Adrenal gland (tissue), 12 donors: Measurements from ENCODE around the gene EML1. TPM values are rescaled to one million over a fixed set of nuclear protein-coding genes. Genes with fewer than 3 reads are reported as not detected.

ENCODE experiments used
- DNase-seq, 7 donors: peaks; one replicate each; pipeline ENCODE4 v3.0.0-alpha.2; 2019 to 2020
- H3K27ac ChIP-seq, 5 donors: fragments of 200-600 bp; sonication (generic) in 4 of 5; 1 replicate in 3 of 5; 2 replicates in 2 of 5; pipeline versions ENCODE4 v1.5.1 to v1.8.0; 2016 to 2020; ENCODE audit warnings: mild to moderate bottlenecking in 1 of 5
- H3K27me3 ChIP-seq: fragments of 200-600 bp; 2 replicates; pipeline ENCODE4 v1.8.0; 2021
- H3K36me3 ChIP-seq, 2 donors: fragments of 200-600 bp; replicated peaks in 1 of 2; 1 replicate in 1 of 2; 2 replicates in 1 of 2; pipeline versions ENCODE4 v1.5.1 to v1.8.0; 2018 to 2022
- H3K4me1 ChIP-seq, 2 donors: fragments of 200-600 bp; replicated peaks in 1 of 2; 1 replicate in 1 of 2; 2 replicates in 1 of 2; pipeline versions ENCODE4 v1.5.1 to v1.8.0; 2018 to 2021
- H3K4me3 ChIP-seq, 4 donors: fragments of 200-600 bp; sonication (generic) in 3 of 4; one replicate each; pipeline ENCODE4 v1.5.1; 2016 to 2018
- H3K9me3 ChIP-seq, 3 donors: fragments of 200-600 bp; sonication (generic) in 1 of 3; replicated peaks in 1 of 3; 1 replicate in 2 of 3; 2 replicates in 1 of 3; pipeline versions ENCODE4 v1.5.1 to v1.8.0; 2016 to 2021
- CTCF ChIP-seq, 6 experiments: fragments of 450-650 bp in 4 of 6; fragments of 200-600 bp in 2 of 6; sonication (generic) in 1 of 6; IDR thresholded peaks; 1 replicate in 5 of 6; 2 replicates in 1 of 6; pipeline versions ENCODE4 v1.5.1 to v1.8.0; 2016 to 2021; ENCODE audit warnings: antibody characterized with exemption in 6 of 6, mild to moderate bottlenecking in 2 of 6, moderate library complexity in 1 of 6
- POLR2A ChIP-seq, 2 donors: fragments of 450-650 bp; IDR thresholded peaks; one replicate each; pipeline ENCODE4 v1.6.1; 2017; ENCODE audit warnings: antibody characterized with exemption in 2 of 2, mild to moderate bottlenecking in 2 of 2, moderate library complexity in 1 of 2
- WGBS, 4 donors: extraction: QIAGEN DNeasy Blood & Tissue Kit in 2 of 4; methylation state at CpG; one replicate each; pipeline versions ENCODE4 v1.1.5 to v1.1.7; 2013 to 2017; 5-methylcytosine and 5-hydroxymethylcytosine counted together
- intact Hi-C, 2 donors: fragments of 100-400 bp; cut with DNase I; formaldehyde crosslinking; loops; one replicate each; pipeline versions ENCODE4 v1.14.1 to v1.15.0; 2022 to 2023
- polyA plus RNA-seq, 3 donors: library from polyadenylated mRNA; stranded (reverse); fragments of 200-250 nt in 2 of 3; fragments of 350-450 nt in 1 of 3; fragmentation: Illumina TruSeq in 1 of 3; extraction: RNeasy Lipid Tissue Mini Kit (QIAGEN cat#74804) in 1 of 3; gene quantifications; one replicate each; pipeline ENCODE4 v1.2.3, GENCODE V29; 2013 to 2014
- total RNA-seq, 9 donors: library from RNA; depleted of rRNA in 4 of 9; stranded (reverse); fragments of >200 nt in 4 of 9; fragments of 120-200 nt in 1 of 9; fragmentation: NEBNext Ultra II Directional in 1 of 9; extraction: Animal tissue kit (Norgen Biotek cat#: 25700) in 1 of 9; gene quantifications; one replicate each; pipeline versions ENCODE4 v1.1.0 to v1.2.4, GENCODE V29; 2013 to 2023
- donor health status: healthy with polysubstance abuse.
- donor health status: Bipolar disorder and iron deficiency.
- donor health status: DM: yes; HTN: yes; CAD: no.
- donor health status: DM: no; HTN: no; CAD: no.
- donor health status: DM: no; HTN: no; CAD: no.
- donor health status: DM: yes; HTN: yes; CAD: no.

EML1 gene
- total and polyA plus RNA-seq, 12 donors: 5.5 to 59.5 (median 16.2) TPM

DNA sequence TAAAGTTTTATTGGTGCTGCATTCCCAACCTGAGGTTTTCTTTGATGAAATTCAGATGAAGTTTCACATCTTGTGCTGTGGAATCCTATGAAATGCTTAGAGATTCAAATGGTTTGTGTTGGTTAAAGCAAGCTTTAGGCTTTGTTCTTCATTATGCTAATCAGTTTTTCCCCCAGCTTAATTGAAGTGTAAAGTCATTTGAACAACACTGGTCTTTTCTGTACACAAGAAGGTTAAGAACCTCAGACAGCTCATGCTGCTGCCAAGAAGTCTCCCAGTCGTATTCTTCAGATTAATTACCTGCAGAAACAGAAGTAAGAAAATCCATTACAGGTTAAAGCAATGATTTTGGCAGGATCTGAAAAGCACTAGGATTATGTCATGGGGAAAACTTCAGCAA, 48.9 kb downstream of the EML1 start:
- 48 to 91% (median 59%) methylated on average over 1 of the region's 1 CpG for WGBS, 4 donors
- no peak for TF ChIP-seq POLR2A (IDR thresholded peaks at IDR 0.05)
- TF ChIP-seq CTCF (IDR thresholded peaks at IDR 0.05): no peak
- peaks cover 0 to 10% of the 10 kb centered on the region in 2 donors for H3K4me1 ChIP-seq
- H3K36me3 ChIP-seq: no peaks in the 10 kb centered on the region
- H3K27me3 ChIP-seq: no peaks in the 10 kb centered on the region
- no peak for DNase-seq
- H3K4me3 ChIP-seq: no peak overlapping the region
- peaks cover 0 to 5% (median 0%) of the 10 kb centered on the region in 3 donors for H3K9me3 ChIP-seq
- no peak overlapping the region for H3K27ac ChIP-seq
- intact Hi-C loops: no loop called here

DNA sequence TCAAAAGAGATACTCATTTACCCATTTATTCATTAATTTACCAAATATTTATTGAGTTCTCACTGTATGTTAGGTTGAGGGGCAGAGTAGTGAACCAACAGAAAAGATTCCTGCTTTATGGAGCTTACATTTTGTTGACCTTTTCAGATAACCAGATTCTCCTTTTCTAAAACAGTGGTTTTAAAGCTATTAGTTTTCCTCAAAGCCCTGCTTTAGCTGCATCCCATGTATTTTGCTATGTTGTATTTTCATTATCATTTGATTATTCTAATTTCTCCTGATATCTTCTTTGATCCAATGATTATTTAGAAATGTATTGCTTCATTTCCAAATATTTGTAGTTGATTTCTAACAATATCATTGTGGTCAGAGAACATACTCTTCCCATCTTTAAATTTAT, 53.6 kb downstream of the EML1 start:
- Histone ChIP-seq H3K36me3 (no peaks in the 10 kb centered on the region), H3K9me3 (peaks cover 0 to 5% (median 0%) of the 10 kb centered on the region in 3 donors), H3K4me3 (no peak overlapping the region), H3K27me3 (no peaks in the 10 kb centered on the region), H3K27ac (no peak overlapping the region), H3K4me1 (no peaks in the 10 kb centered on the region)
- no peak for DNase-seq
- intact Hi-C loops: no loop called here
- TF ChIP-seq CTCF (IDR thresholded peaks at IDR 0.05) (no peak), POLR2A (IDR thresholded peaks at IDR 0.05) (no peak)

DNA sequence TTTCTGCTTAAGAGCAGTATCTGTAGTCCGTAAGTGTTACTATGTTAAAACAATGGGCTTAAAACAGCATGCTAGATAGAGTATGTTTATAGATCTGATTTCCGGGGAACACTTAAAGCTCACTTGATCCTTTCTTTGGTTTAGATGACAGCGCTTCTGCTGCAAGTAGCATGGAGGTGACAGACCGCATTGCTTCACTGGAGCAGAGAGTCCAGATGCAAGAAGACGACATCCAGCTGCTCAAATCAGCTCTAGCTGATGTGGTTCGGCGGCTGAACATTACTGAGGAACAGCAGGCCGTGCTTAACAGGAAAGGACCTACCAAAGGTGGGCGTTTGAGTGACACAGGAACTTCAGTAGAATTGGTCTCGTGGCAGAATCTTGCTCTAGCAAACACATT, 57.5 kb downstream of the EML1 start:
- WGBS, 4 donors: 93 to 96% (median 94%) methylated on average over 10 of the region's 10 CpGs
- H3K27ac ChIP-seq: no peak overlapping the region
- H3K4me3 ChIP-seq: no peak overlapping the region
- H3K4me1 ChIP-seq: no peaks in the 10 kb centered on the region
- H3K9me3 ChIP-seq: peaks cover 0 to 5% (median 0%) of the 10 kb centered on the region in 3 donors
- intact Hi-C loops: no loop called here
- no peaks in the 10 kb centered on the region for H3K27me3 ChIP-seq
- no peak for DNase-seq
- no peaks in the 10 kb centered on the region for H3K36me3 ChIP-seq
- no peak for TF ChIP-seq CTCF (IDR thresholded peaks at IDR 0.05)
- no peak for TF ChIP-seq POLR2A (IDR thresholded peaks at IDR 0.05)

GRCh38 chr14:99852578-99852977, 59.4 kb downstream of the EML1 start:
- no peak overlapping the region for H3K27ac ChIP-seq
- 62 to 70% (median 63%) methylated on average over 4 of the region's 4 CpGs for WGBS, 4 donors

More at GRCh38 chr14:99852578-99852977, 59.4 kb downstream of the EML1 start:
- no peak overlapping the region for H3K4me3 ChIP-seq
- H3K36me3 ChIP-seq: no peaks in the 10 kb centered on the region
- H3K4me1 ChIP-seq: no peaks in the 10 kb centered on the region
- H3K9me3 ChIP-seq: no peaks in the 10 kb centered on the region
- DNase-seq: no peak
- no peaks in the 10 kb centered on the region for H3K27me3 ChIP-seq
- intact Hi-C loops: no loop called here
- no peak for TF ChIP-seq CTCF (IDR thresholded peaks at IDR 0.05)
- TF ChIP-seq POLR2A (IDR thresholded peaks at IDR 0.05): no peak
